Measurements from ENCODE around the gene ZMIZ1.
A peak's percentile ranks its signal among the peaks of the same experiment; 100 is the strongest.

ZMIZ1 gene

DNA sequence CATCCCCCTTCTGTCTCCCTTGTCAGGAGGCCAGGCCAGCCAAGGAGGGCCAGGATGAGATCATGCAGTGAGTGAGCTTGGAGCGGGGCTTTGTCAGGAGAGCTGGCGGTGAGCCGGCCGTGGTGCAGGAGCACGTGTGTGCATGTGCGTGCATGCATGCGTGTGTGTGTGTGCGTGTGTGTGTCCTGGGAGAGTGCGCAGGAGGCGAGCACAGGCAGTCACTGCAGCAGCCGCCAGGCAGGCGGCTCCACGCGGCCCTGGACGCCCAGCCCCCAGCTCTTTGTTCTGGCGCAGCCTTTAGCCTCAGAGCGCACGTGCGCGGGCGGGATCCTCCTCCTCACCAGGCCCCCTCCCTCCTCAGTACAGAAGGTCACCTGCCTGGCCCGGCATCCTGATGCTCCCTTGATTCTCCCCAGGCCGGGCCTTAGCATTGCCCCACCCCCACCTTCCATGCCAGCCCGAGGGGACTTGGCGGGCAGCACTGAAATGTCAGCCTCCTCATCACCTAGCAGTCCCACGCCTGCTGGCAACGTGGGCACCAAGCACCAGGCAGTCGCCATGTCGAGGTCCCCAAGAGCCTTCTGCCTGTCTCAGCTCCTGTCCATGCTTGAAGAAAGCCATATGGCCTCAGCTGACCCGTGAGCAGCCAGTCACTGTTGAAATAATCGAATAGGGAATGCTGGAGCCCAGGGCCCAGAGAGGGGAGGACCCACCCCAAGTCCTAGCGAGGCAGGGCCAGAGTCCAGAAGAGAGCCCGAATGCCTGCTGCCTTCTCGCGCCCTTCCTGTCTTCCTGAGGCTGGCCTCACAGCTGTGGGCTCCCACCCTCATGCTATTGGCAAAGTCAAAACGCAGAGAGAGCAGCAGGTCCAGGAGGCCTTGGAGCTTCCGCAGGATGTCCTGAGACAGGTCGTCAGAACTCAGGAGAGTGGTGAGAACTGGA, 152.6 kb downstream of the ZMIZ1 start:
- Histone ChIP-seq H4K5ac (ENCODE audit: low read length) (no peak overlapping the region), H2BK15ac (replicated peaks; ENCODE audit: low read depth) (no peak overlapping the region), H2AK5ac (ENCODE audit: low read length) (no peak overlapping the region), H3K4me2 (ENCODE audit: low read length) (no peak overlapping the region), H3K79me1 (ENCODE audit: low read length) (peaks cover 5% of the 10 kb centered on the region), H4K8ac (ENCODE audit: low read depth, low read length) (no peak overlapping the region), H2BK120ac (ENCODE audit: low read depth, low read length) (no peak overlapping the region), H3K56ac (ENCODE audit: low read length) (peak overlapping the region; percentile 73), H3K27ac (ENCODE audit: low read depth, low read length) (no peak overlapping the region), H3K27me3 (ENCODE audit: insufficient read depth, low read length, poor library complexity) (no peaks in the 10 kb centered on the region), H3K4me1 (ENCODE audit: control insufficient read depth, low read depth, low read length) (peaks cover 8% of the 10 kb centered on the region), H3K36me3 (ENCODE audit: control insufficient read depth, insufficient read depth, low read length) (peaks cover 6% of the 10 kb centered on the region), H3K4me3 (ENCODE audit: low read length) (no peak overlapping the region), H3K4ac (ENCODE audit: low read depth, low read length) (no peak overlapping the region), H3K18ac (ENCODE audit: low read length) (no peak overlapping the region), H2BK5ac (ENCODE audit: low read length) (no peak overlapping the region), H3K23ac (ENCODE audit: low read length) (no peak overlapping the region), H3K9ac (ENCODE audit: low read length) (peak overlapping the region; percentile 15), H3K79me2 (ENCODE audit: control insufficient read depth, insufficient read depth, low read length) (no peaks in the 10 kb centered on the region)
- WGBS (ENCODE audit: extremely low coverage, insufficient coverage, low lambda C conversion rate): no CpG with 5 or more reads among the region's 38 CpGs
- DNase-seq: peak; percentile 35

DNA sequence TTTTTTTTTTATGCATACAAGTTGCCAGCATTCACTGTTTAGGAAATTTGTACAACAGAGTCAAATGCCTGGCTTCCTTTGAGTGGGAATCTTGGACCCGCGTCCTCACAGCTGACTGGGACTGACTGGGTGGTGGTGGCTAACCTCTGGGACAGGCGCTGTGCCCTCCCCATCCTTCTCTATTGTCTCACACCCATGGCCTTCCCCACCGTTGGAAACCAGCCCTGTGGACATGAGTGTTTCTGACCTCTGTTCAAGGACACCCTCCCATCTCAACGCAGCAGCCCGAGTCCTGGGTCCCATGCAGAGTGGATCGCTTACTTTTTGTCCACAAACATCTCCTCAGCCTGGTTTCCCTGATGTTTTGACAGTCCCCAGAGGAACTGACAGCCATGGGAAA, 153.4 kb downstream of the ZMIZ1 start:
- no peak overlapping the region for H4K8ac ChIP-seq (ENCODE audit: low read depth, low read length)
- H2AK5ac ChIP-seq (ENCODE audit: low read length): no peak overlapping the region
- H3K18ac ChIP-seq (ENCODE audit: low read length): no peak overlapping the region
- H3K27me3 ChIP-seq (ENCODE audit: insufficient read depth, low read length, poor library complexity): no peaks in the 10 kb centered on the region
- no peak overlapping the region for H3K4me2 ChIP-seq (ENCODE audit: low read length)
- no peak overlapping the region for H2BK5ac ChIP-seq (ENCODE audit: low read length)
- no peak overlapping the region for H3K56ac ChIP-seq (ENCODE audit: low read length)
- no peak overlapping the region for H3K27ac ChIP-seq (ENCODE audit: low read depth, low read length)
- H3K36me3 ChIP-seq (ENCODE audit: control insufficient read depth, insufficient read depth, low read length): peaks cover 4% of the 10 kb centered on the region
- no peak for DNase-seq
- H4K5ac ChIP-seq (ENCODE audit: low read length): no peak overlapping the region
- H3K9ac ChIP-seq (ENCODE audit: low read length): no peak overlapping the region
- H3K4ac ChIP-seq (ENCODE audit: low read depth, low read length): no peak overlapping the region
- H3K79me2 ChIP-seq (ENCODE audit: control insufficient read depth, insufficient read depth, low read length): no peaks in the 10 kb centered on the region
- H2BK120ac ChIP-seq (ENCODE audit: low read depth, low read length): no peak overlapping the region
- H3K23ac ChIP-seq (ENCODE audit: low read length): no peak overlapping the region
- no peak overlapping the region for H3K4me3 ChIP-seq (ENCODE audit: low read length)
- peaks cover 8% of the 10 kb centered on the region for H3K4me1 ChIP-seq (ENCODE audit: control insufficient read depth, low read depth, low read length)
- H2BK15ac ChIP-seq (replicated peaks; ENCODE audit: low read depth): no peak overlapping the region
- H3K79me1 ChIP-seq (ENCODE audit: low read length): peaks cover 5% of the 10 kb centered on the region
- no CpG with 5 or more reads among the region's 7 CpGs for WGBS (ENCODE audit: extremely low coverage, insufficient coverage, low lambda C conversion rate)

DNA sequence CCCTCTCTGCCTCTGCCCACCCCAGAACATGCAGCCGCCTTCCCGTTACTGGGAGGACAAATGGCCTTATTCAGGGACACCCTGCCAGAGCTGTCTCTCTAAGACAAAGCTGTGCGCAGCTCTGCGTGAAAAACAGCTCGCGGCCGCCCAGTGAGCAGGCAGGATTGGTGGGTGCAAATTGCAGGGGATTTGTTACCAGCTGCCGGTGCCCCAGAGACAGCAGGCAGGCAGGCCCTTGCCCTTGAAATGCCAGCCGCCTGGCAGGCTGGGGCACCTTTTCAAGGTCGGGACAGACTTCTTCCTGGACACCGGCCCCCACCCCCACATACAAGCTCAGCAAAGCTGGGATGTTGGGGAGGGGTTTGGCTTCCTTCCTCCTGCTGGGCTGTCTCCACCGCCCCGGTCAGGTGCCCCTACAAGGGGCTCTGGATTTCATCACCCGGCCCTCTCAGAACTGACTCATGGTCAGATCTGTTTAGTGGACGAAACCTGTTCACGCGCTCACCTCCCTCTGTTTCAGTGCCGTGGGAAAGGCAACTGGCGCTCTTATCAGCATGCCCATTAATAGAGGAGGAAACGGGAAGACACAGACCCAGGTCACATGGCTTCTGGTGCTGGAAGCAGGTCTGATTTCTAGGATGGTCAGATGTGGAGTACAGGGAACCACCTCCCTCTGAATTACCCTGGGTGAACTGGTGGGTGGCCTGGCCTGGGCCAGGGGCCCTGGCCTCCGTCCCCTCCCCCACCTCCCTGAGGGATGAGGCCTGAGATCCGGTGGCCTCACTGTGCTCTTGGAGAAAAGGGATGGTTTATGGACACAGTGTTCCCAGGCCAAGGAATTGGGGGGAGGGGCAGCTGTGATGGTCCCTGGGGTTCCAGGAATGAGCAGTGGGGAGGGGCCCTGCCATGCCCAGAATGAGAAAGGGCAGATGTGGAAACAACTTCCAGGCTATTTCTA, 154.6 kb downstream of the ZMIZ1 start:
- DNase-seq: peak; percentile 52
- H3K27ac ChIP-seq (ENCODE audit: low read depth, low read length): peak overlapping the region; percentile 14

DNA sequence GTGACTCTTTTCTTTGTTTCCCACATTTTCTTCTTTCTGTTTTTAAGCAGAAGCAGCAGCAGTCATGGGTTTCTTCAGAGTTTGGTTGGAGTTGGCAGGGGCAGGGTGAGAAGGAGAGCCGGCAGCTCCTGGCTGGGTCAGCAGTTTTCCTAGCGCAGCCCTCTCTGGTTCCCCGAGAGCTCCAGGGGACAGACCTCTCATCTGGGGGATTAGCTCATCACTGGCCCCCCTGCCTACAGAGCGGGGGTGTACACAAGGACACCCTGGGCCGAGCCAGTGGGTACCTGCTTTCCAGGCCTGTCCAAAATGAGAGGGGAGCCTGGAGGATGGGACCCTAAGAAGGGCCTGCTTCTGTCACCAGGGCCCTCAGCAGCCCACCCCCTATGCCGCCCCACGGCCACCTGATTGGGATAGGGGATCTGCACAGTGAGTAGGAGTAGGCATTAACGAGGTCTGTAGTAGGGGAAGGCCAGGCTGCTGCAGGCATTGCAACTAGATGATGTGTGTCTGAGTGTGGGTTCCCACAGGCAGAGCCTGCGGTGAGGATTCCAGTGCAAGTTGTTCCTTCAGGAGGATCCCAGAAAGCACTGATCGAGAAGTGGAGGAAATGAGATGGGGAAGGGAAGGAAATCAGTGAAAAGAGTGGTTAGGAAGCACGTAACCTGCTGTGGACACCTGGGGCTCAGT, 155.6 kb downstream of the ZMIZ1 start:
- H3K79me1 ChIP-seq (ENCODE audit: low read length): peaks cover 5% of the 10 kb centered on the region
- H4K8ac ChIP-seq (ENCODE audit: low read depth, low read length): no peak overlapping the region
- no peak overlapping the region for H3K23ac ChIP-seq (ENCODE audit: low read length)
- H4K5ac ChIP-seq (ENCODE audit: low read length): no peak overlapping the region
- no peak overlapping the region for H2BK15ac ChIP-seq (replicated peaks; ENCODE audit: low read depth)
- H3K4ac ChIP-seq (ENCODE audit: low read depth, low read length): no peak overlapping the region
- no peaks in the 10 kb centered on the region for H3K27me3 ChIP-seq (ENCODE audit: insufficient read depth, low read length, poor library complexity)
- H3K18ac ChIP-seq (ENCODE audit: low read length): no peak overlapping the region
- H3K56ac ChIP-seq (ENCODE audit: low read length): no peak overlapping the region
- no peak overlapping the region for H3K9ac ChIP-seq (ENCODE audit: low read length)
- no peak overlapping the region for H2BK5ac ChIP-seq (ENCODE audit: low read length)
- no peaks in the 10 kb centered on the region for H3K79me2 ChIP-seq (ENCODE audit: control insufficient read depth, insufficient read depth, low read length)
- H2BK120ac ChIP-seq (ENCODE audit: low read depth, low read length): no peak overlapping the region
- H3K4me1 ChIP-seq (ENCODE audit: control insufficient read depth, low read depth, low read length): peaks cover 17% of the 10 kb centered on the region
- H3K4me3 ChIP-seq (ENCODE audit: low read length): no peak overlapping the region
- H3K4me2 ChIP-seq (ENCODE audit: low read length): no peak overlapping the region
- no peak overlapping the region for H3K27ac ChIP-seq (ENCODE audit: low read depth, low read length)
- no CpG with 5 or more reads among the region's 11 CpGs for WGBS (ENCODE audit: extremely low coverage, insufficient coverage, low lambda C conversion rate)
- no peak for DNase-seq
- no peak overlapping the region for H2AK5ac ChIP-seq (ENCODE audit: low read length)
- peaks cover 2% of the 10 kb centered on the region for H3K36me3 ChIP-seq (ENCODE audit: control insufficient read depth, insufficient read depth, low read length)

More for the DNA sequence above, 154.6 kb downstream of the ZMIZ1 start:
- Histone ChIP-seq H2BK15ac (replicated peaks; ENCODE audit: low read depth) (no peak overlapping the region), H2BK120ac (ENCODE audit: low read depth, low read length) (no peak overlapping the region), H4K5ac (ENCODE audit: low read length) (no peak overlapping the region), H3K18ac (ENCODE audit: low read length) (peak overlapping the region; percentile 16), H3K4me1 (ENCODE audit: control insufficient read depth, low read depth, low read length) (peaks cover 10% of the 10 kb centered on the region), H3K9ac (ENCODE audit: low read length) (peak overlapping the region; percentile 2), H3K4ac (ENCODE audit: low read depth, low read length) (no peak overlapping the region), H3K79me2 (ENCODE audit: control insufficient read depth, insufficient read depth, low read length) (no peaks in the 10 kb centered on the region), H3K4me3 (ENCODE audit: low read length) (no peak overlapping the region), H3K23ac (ENCODE audit: low read length) (no peak overlapping the region), H3K79me1 (ENCODE audit: low read length) (peaks cover 5% of the 10 kb centered on the region), H2AK5ac (ENCODE audit: low read length) (no peak overlapping the region), H3K56ac (ENCODE audit: low read length) (peak overlapping the region; percentile 17), H4K8ac (ENCODE audit: low read depth, low read length) (no peak overlapping the region), H3K36me3 (ENCODE audit: control insufficient read depth, insufficient read depth, low read length) (peaks cover 2% of the 10 kb centered on the region), H3K4me2 (ENCODE audit: low read length) (no peak overlapping the region), H2BK5ac (ENCODE audit: low read length) (peak overlapping the region; percentile 13), H3K27me3 (ENCODE audit: insufficient read depth, low read length, poor library complexity) (no peaks in the 10 kb centered on the region)
- WGBS (ENCODE audit: extremely low coverage, insufficient coverage, low lambda C conversion rate): no CpG with 5 or more reads among the region's 22 CpGs

- peaks cover 2% of the 10 kb centered on the region for H3K36me3 ChIP-seq (ENCODE audit: control insufficient read depth, insufficient read depth, low read length)
- no peak overlapping the region for H2BK15ac ChIP-seq (replicated peaks; ENCODE audit: low read depth)
- no CpG with 5 or more reads among the region's 5 CpGs for WGBS (ENCODE audit: extremely low coverage, insufficient coverage, low lambda C conversion rate)
- H3K4me2 ChIP-seq (ENCODE audit: low read length): no peak overlapping the region
- H4K5ac ChIP-seq (ENCODE audit: low read length): no peak overlapping the region
- H4K8ac ChIP-seq (ENCODE audit: low read depth, low read length): no peak overlapping the region
- H3K4me3 ChIP-seq (ENCODE audit: low read length): no peak overlapping the region
- no peak overlapping the region for H2BK5ac ChIP-seq (ENCODE audit: low read length)
- H2BK120ac ChIP-seq (ENCODE audit: low read depth, low read length): no peak overlapping the region
- no peak overlapping the region for H3K9ac ChIP-seq (ENCODE audit: low read length)
- DNase-seq: no peak
- H2AK5ac ChIP-seq (ENCODE audit: low read length): no peak overlapping the region
- H3K27me3 ChIP-seq (ENCODE audit: insufficient read depth, low read length, poor library complexity): no peaks in the 10 kb centered on the region
- no peak overlapping the region for H3K56ac ChIP-seq (ENCODE audit: low read length)
- no peak overlapping the region for H3K18ac ChIP-seq (ENCODE audit: low read length)
- peaks cover 5% of the 10 kb centered on the region for H3K79me1 ChIP-seq (ENCODE audit: low read length)
- H3K79me2 ChIP-seq (ENCODE audit: control insufficient read depth, insufficient read depth, low read length): no peaks in the 10 kb centered on the region
- H3K27ac ChIP-seq (ENCODE audit: low read depth, low read length): no peak overlapping the region
- no peak overlapping the region for H3K4ac ChIP-seq (ENCODE audit: low read depth, low read length)
- H3K23ac ChIP-seq (ENCODE audit: low read length): no peak overlapping the region
- H3K4me1 ChIP-seq (ENCODE audit: control insufficient read depth, low read depth, low read length): peaks cover 22% of the 10 kb centered on the region
Observed at GRCh38 chr10:79224992-79225391, 156.2 kb downstream of the ZMIZ1 start.

Measured in mesendoderm (in vitro differentiated cells).